HEK293 (cell line): Measurements from ENCODE around the gene STARD3.

Experiments
- CTCF ChIA-PET: fragments of 350-600 bp; formaldehyde crosslinking; extraction: SDS; loops from one replicate; lab custom pipeline; 2021; ENCODE audit warnings: antibody characterized with exemption; lab: Yijun Ruan, JAX
- POLR2A ChIA-PET: fragments of 300-600 bp; formaldehyde crosslinking; extraction: SDS; loops from one replicate; lab custom pipeline; 2020; ENCODE audit warnings: antibody characterized with exemption, inconsistent platforms; lab: Yijun Ruan, JAX
- H3K27ac ChIP-seq: fragments of 200-500 bp; sonication (Bioruptor generic); 2 replicates; pipeline ENCODE4 v1.5.1; 2014; ENCODE audit warnings: low read depth, low read length, control low read depth, inconsistent platforms; ENCODE audit errors: extremely low read depth
- H3K36me3 ChIP-seq, 2 experiments: fragments of 200-500 bp in 1 of 2; sonication (Bioruptor generic) in 1 of 2; 1 replicate in 1 of 2; 2 replicates in 1 of 2; pipeline ENCODE4 v1.5.1; 2014 to 2017; ENCODE audit warnings: inconsistent platforms in 2 of 2, low read length in 2 of 2; ENCODE audit not compliant: control insufficient read depth in 2 of 2, insufficient read depth in 1 of 2
- H3K4me1 ChIP-seq: fragments of 200-500 bp; sonication (Bioruptor generic); 2 replicates; pipeline ENCODE4 v1.5.1; 2014; ENCODE audit warnings: mild to moderate bottlenecking, low read length, inconsistent platforms; ENCODE audit not compliant: control insufficient read depth, insufficient read depth
- H3K4me3 ChIP-seq: 2 replicates; pipeline ENCODE4 v1.5.1; 2011; ENCODE audit warnings: low read depth, mild to moderate bottlenecking, control low read depth, low read length, moderate library complexity
- H3K9me3 ChIP-seq: fragments of 200-500 bp; sonication (Bioruptor generic); 2 replicates; pipeline ENCODE4 v1.5.1; 2014; ENCODE audit warnings: low read depth, low read length, inconsistent platforms; ENCODE audit not compliant: control insufficient read depth, insufficient read depth
- EGR2 ChIP-seq: fragments of 450-650 bp; formaldehyde crosslinking; IDR thresholded peaks from 2 replicates; pipeline ENCODE4 v1.5.1; 2016; ENCODE audit warnings: low read depth, missing biosample characterization, missing genetic modification characterization
- OVOL3 ChIP-seq: fragments of 450-650 bp; formaldehyde crosslinking; IDR thresholded peaks from 2 replicates; pipeline ENCODE4 v1.5.1; 2016; ENCODE audit warnings: missing biosample characterization, missing genetic modification characterization
- PRDM2 ChIP-seq: fragments of 450-650 bp; formaldehyde crosslinking; IDR thresholded peaks from 2 replicates; pipeline ENCODE4 v1.5.1; 2016; ENCODE audit warnings: missing biosample characterization, missing genetic modification characterization, borderline replicate concordance
- SCRT1 ChIP-seq: fragments of 450-650 bp; formaldehyde crosslinking; IDR thresholded peaks from 2 replicates; pipeline ENCODE4 v1.5.1; 2016; ENCODE audit warnings: missing biosample characterization, missing genetic modification characterization, borderline replicate concordance
- SCRT2 ChIP-seq: fragments of 450-650 bp; formaldehyde crosslinking; IDR thresholded peaks from 2 replicates; pipeline ENCODE4 v1.5.1; 2016; ENCODE audit warnings: missing biosample characterization, missing genetic modification characterization
- SP7 ChIP-seq: fragments of 450-650 bp; formaldehyde crosslinking; IDR thresholded peaks from 2 replicates; pipeline ENCODE4 v1.5.1; 2016; ENCODE audit warnings: missing biosample characterization, missing genetic modification characterization
- ZBTB17 ChIP-seq: fragments of 450-650 bp; formaldehyde crosslinking; IDR thresholded peaks from 2 replicates; pipeline ENCODE4 v1.5.1; 2016; ENCODE audit warnings: missing biosample characterization, missing genetic modification characterization
- ZFHX2 ChIP-seq: fragments of 450-650 bp; formaldehyde crosslinking; conservative IDR thresholded peaks from 2 replicates; pipeline ENCODE4 v1.5.1; 2016; ENCODE audit warnings: missing biosample characterization, missing genetic modification characterization
- ZFP41 ChIP-seq: fragments of 450-650 bp; formaldehyde crosslinking; IDR thresholded peaks from 2 replicates; pipeline ENCODE4 v1.5.1; 2016; ENCODE audit warnings: missing biosample characterization, missing genetic modification characterization, borderline replicate concordance
- ZFP69B ChIP-seq: fragments of 450-650 bp; formaldehyde crosslinking; IDR thresholded peaks from 2 replicates; pipeline ENCODE4 v1.5.1; 2016; ENCODE audit warnings: missing biosample characterization, missing genetic modification characterization
- ZIC2 ChIP-seq: fragments of 450-650 bp; formaldehyde crosslinking; IDR thresholded peaks from 2 replicates; pipeline ENCODE4 v1.5.1; 2016; ENCODE audit warnings: missing biosample characterization, missing genetic modification characterization
- ZNF549 ChIP-seq: fragments of 450-650 bp; IDR thresholded peaks from 2 replicates; pipeline ENCODE4 v1.5.1; 2018; ENCODE audit warnings: missing biosample characterization, missing genetic modification characterization, mild to moderate bottlenecking, inconsistent platforms, moderate library complexity
- ZNF596 ChIP-seq: fragments of 450-650 bp; IDR thresholded peaks from 2 replicates; pipeline ENCODE4 v1.5.0; 2018; ENCODE audit warnings: missing biosample characterization, mild to moderate bottlenecking, missing genetic modification characterization, moderate library complexity
- ZNF600 ChIP-seq: fragments of 450-650 bp; formaldehyde crosslinking; IDR thresholded peaks from 2 replicates; pipeline ENCODE4 v1.5.1; 2016; ENCODE audit warnings: missing biosample characterization, missing genetic modification characterization
- ZNF623 ChIP-seq: fragments of 450-650 bp; formaldehyde crosslinking; IDR thresholded peaks from 2 replicates; pipeline ENCODE4 v1.5.1; 2016; ENCODE audit warnings: missing biosample characterization, missing genetic modification characterization
- ZNF792 ChIP-seq: fragments of 450-650 bp; formaldehyde crosslinking; IDR thresholded peaks from 2 replicates; pipeline ENCODE4 v1.5.1; 2016; ENCODE audit warnings: missing biosample characterization, missing genetic modification characterization

STARD3 gene

DNA sequence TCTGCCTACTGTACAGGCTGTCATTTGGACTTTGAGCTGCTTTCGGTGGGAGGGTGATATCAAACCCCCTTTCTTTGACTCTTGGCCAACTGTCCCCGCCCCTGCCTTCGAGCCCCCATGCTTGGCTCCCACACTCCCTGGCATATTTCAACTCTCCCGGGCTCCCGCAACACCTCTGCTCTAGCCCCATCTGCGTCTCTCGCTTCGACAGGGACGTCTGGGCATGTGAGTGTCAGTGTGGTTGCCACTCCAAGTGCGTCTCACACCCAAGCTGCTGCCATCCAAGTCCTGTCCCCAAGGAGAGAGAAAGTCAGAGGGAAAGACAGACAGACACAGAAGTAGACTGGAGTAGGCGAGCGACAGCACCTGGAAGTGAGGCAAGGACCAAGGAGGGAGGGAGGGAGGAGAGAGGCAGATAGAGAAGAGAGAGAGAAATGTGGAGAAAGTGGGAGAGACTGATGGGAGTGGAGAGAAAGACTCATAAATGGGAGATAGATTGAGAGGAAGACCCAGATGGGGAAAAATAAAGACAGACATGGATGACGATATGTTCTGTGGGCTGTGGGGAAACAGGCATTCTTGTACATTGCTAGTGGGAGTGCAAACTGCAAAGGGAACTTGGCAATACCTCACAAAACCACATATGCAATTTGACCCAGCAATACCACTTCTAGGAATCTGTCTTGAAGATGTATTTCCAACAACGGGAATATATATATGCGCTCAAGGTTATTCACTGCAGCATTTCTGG is 11.8 kb downstream of the STARD3 start (continued):
- TF ChIP-seq ZNF792 (no peak), SCRT2 (tag by site-specific recombination) (no peak)

GRCh38 chr17:39650121-39650579 is 13.2 kb downstream of the STARD3 start:
- no peak overlapping the region for H3K4me3 ChIP-seq
- peaks cover 2% of the 10 kb centered on the region; the same call in 1 of the 2 replicates for H3K4me1 ChIP-seq
- no peaks in the 10 kb centered on the region for H3K9me3 ChIP-seq
- CTCF ChIA-PET: interaction anchor here (0.7 to 11.9 kb wide), 7 partner anchors 9 to 106 kb away, joined by 3 to 220 read pairs (median 88); partner anchors contain the start of genes PNMT, PPP1R1B, STARD3 and TCAP
- no peak for TF ChIP-seq ZBTB17 (tag by site-specific recombination)
- TF ChIP-seq ZNF600 (tag by site-specific recombination): peak; percentile 56; the same call in 1 of the 2 replicates
- 0 out of 2 replicates have a peak, but pooled peaks have one; percentile 36 for TF ChIP-seq ZFP69B
- TF ChIP-seq SCRT1 (tag by site-specific recombination): no peak
- no peak overlapping the region for H3K27ac ChIP-seq
- POLR2A ChIA-PET: interaction anchor here (1.5 kb wide), 1 partner anchor 17 kb away, joined by 3 read pairs; no protein-coding TSS in a partner anchor
- H3K36me3 ChIP-seq: peaks cover 0 to 4% of the 10 kb centered on the region in 2 experiments; a peak in 2 of 3 replicates

- ChIA-PET CTCF (interaction anchor here (0.5 to 11.9 kb wide), 13 partner anchors 11 to 417 kb away, joined by 3 to 220 read pairs (median 9); partner anchors contain the start of genes MIEN1, PNMT, PPP1R1B and STARD3), POLR2A (interaction anchor here (1.2 to 1.5 kb wide), 3 partner anchors 14 to 36 kb away, joined by 3 to 5 read pairs (median 4); partner anchors contain the start of gene PGAP3)
- peak overlapping the region; percentile 6 for H3K27ac ChIP-seq
- no peak overlapping the region for H3K4me3 ChIP-seq
- no peaks in the 10 kb centered on the region for H3K9me3 ChIP-seq
- peaks cover 0 to 14% of the 10 kb centered on the region in 2 experiments; a peak in 2 of 3 replicates for H3K36me3 ChIP-seq
- H3K4me1 ChIP-seq: peaks cover 2% of the 10 kb centered on the region; the same call in 1 of the 2 replicates
- no peak for TF ChIP-seq SP7 (tag by site-specific recombination)
- peak; percentile 49 for TF ChIP-seq EGR2 (tag by site-specific recombination)
- no peak for TF ChIP-seq ZNF549 (tag by site-specific recombination)
- no peak for TF ChIP-seq SCRT2 (tag by site-specific recombination)
- no peak for TF ChIP-seq ZNF623 (tag by site-specific recombination)
- TF ChIP-seq ZIC2 (tag by site-specific recombination): no peak
- no peak for TF ChIP-seq OVOL3 (tag by site-specific recombination)
- no peak for TF ChIP-seq ZNF596 (tag by site-specific recombination)
- TF ChIP-seq ZFP41 (tag by site-specific recombination): no peak
- peak; percentile 80 for TF ChIP-seq ZFHX2 (tag by site-specific recombination)
- TF ChIP-seq, all 188 proteins: peak for 2
These were observed 15.1 kb downstream of the STARD3 start for GRCh38 chr17:39651923-39652586.

- POLR2A ChIA-PET: interaction anchor here (1.2 to 1.6 kb wide), 3 partner anchors 15 to 35 kb away, joined by 4 to 5 read pairs (median 4); partner anchors contain the start of gene PGAP3
- Histone ChIP-seq H3K36me3 (peaks cover 0 to 19% of the 10 kb centered on the region in 2 experiments; a peak in 2 of 3 replicates), H3K4me1 (peaks cover 2% of the 10 kb centered on the region; the same call in 1 of the 2 replicates), H3K9me3 (no peaks in the 10 kb centered on the region), H3K4me3 (no peak overlapping the region), H3K27ac (peak overlapping the region; percentile 6)
- CTCF ChIA-PET: interaction anchor here (0.5 to 11.9 kb wide), 21 partner anchors 11 to 447 kb away, joined by 3 to 220 read pairs (median 6); partner anchors contain the start of genes MIEN1, PNMT, PPP1R1B and STARD3
- TF ChIP-seq ZIC2 (tag by site-specific recombination): peak; percentile 83
- no peak for TF ChIP-seq PRDM2
These were observed 15.8 kb downstream of the STARD3 start for GRCh38 chr17:39652587-39653315.
